ENCODE data around the gene ACSBG1.

ACSBG1 gene

DNA sequence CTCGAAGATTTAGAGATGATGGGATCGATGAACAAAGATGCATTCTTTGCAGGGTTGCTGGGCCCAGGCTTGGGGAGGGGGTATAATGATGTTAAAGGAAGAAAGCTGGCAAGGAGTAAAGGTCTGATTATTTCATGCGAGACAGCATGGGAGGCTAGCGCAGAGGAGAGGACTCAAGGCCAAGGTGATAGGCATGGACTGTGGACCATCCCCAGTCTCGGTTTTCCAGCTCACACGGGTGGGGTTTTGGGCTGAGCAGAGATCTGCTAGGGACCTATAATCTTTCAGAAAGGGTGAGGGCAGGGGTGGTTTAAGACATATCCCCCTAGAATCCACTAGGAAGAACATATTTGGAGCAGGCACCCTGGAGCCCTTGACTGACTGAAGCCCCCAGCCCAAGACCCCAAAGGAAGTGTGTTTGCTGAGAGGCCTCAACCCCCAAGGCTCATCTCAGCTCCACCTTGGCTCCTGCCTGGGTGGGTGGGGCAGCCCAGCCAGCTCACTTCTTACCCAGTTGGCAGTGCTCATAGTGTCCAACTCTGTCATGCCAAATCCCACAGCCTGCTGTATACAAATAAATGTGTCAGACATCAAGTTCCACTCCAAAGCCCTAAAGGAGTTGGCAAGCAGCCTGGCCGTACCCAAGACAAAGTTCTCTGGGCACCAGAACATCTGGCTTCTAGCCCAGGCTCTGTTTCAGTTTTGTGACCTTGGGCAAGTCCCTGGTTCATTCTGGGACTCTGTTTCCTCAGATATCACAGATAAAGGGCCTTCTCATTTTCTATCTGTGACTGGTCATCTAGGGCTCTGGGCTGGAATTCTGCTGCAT, 17.9 kb downstream of the ACSBG1 start:
- no peak for DNase-seq

- no peak for DNase-seq
Observed at GRCh38 chr15:78213956-78214355, 20.4 kb downstream of the ACSBG1 start.

DNA sequence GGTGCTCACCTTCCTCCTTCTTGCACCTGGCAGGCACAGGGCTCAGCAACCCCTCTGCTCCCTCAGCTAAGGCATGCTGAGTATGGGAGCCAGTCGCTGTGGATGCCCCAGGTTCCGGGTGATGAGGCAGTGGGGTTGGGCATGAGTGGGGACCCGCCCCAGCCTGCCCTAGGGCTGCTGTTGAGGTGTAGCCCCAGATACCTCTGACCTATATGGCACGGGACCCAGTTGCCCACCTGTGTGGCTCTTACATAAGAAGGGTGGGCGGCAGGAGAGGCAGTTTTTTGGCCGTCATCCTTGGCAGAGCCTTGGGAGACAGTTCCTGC, 21.0 kb downstream of the ACSBG1 start:
- DNase-seq: no peak

DNA sequence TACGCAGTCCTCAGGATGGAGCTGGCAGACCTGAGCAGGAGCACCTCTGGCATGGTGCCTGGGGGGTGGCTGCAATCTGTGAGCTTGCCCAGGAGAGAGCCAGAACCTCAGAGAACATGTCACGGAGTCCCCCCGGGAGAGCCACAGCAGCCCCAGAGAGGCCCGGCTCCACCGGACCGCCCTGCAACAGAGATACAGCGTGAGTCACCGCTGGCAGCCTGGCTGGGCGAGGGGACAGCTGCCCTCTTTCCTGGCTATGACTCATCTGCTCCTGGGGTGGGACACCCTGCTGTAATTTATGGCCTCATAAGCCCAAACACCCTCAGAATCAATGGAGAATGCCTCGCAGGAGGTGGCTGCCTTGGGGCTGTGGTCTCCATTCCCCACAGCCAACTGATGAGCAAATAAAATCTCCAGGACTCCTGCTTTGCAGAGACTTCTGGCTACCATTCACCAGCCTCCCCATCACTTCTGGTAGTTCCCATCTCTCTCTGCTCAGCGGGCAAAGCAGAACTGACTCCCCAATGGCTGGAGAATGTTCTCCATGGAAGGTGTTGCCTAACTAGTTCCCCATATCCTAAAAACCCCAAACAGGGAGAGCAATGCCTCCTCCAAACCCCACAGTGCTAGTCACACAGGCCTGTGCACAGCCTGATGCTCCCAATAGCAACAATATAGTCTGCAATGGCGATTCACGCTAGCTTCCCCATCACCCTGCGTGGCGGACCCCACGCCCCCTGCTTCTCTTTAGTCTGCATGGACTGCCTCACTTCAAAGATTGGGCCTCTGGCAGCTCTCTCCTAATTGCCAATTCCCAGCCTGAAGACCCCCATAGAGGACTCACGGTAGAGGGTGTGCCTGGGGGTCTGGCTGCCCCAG, 21.6 kb downstream of the ACSBG1 start:
- no peak for DNase-seq

GRCh38 chr15:78212008-78212407, 22.4 kb downstream of the ACSBG1 start:
- DNase-seq: no peak

- no peak for DNase-seq
Observed at GRCh38 chr15:78211189-78211921, 23.0 kb downstream of the ACSBG1 start.

GRCh38 chr15:78210349-78210717, 24.0 kb downstream of the ACSBG1 start:
- no peak for DNase-seq

- DNase-seq: no peak
Observed at GRCh38 chr15:78209646-78210348, 24.6 kb downstream of the ACSBG1 start.

DNA sequence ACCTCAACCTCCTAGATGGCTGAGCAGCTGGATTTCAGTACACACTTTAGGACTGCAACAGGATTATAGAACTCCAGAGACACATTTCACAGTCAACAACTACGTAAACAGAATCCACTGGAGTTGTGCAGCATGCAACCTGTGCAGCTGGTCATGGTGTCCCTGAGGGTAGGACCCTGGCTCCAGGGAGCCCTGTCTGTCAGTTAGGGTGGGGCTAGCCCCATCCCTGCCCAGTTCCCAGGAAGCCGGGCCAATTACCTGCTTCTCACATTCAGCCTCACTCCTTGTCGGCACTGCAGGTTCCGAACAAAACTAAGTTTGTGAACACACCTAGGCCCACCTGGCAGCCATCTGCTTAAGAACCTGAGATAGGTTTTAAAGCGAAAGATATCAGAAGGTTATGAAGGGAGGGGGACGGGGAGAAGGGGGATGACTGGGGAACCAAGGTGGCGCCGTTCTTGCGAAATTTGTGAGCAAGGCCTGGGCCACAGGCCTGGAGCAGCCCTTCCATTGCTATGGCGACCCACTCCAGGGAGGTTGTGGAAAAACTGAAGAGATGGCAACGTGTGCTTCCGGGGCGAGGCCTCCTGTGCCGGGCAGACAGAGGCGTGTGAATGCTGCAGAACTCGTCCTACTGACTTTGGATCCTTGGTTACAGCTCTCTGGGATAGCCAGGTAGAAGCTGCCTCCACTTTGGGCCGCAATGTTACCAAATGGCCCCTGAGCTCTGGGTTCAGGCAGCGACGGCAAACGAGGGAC, 25.3 kb downstream of the ACSBG1 start:
- DNase-seq: no peak

GRCh38 chr15:78208341-78208844, 26.0 kb downstream of the ACSBG1 start:
- no peak for DNase-seq

DNA sequence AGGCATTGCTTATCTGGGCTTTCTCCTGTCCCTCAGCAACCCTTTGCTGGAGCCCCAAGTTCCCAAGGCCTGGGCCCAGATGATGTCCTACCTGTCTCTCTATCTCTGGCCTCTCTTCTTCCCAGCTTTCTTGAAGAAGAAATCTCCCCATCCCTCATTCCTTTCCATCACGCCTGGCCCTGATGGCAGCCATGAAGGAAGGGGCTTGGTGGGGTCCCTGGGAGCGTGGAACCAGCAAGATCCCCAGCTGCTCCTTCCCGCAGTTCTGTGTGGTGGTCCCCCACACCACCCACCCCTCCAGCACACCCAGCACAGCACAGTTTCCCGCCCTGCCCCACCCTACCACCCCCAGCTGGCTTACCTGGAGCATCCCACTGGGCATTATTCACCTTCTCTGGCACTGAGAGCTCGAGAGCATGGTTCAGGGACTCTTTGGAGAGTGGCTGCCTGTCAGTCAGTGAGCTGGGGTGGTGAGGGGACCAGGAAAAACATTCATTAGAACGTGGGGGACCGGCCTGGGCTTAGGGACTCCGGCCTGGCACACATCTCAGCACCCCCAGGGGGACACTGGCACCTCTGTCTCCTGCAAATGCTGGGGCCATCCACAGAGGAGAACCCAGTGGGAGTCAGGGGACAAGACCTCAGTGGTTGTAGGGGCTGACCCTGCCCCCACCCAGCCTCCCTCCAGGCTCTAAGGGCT, 26.6 kb downstream of the ACSBG1 start:
- DNase-seq: no peak

- DNase-seq: no peak
Observed at GRCh38 chr15:78207110-78207458, 27.3 kb downstream of the ACSBG1 start.

GRCh38 chr15:78206326-78207109, 27.8 kb downstream of the ACSBG1 start:
- no peak for DNase-seq

DNA sequence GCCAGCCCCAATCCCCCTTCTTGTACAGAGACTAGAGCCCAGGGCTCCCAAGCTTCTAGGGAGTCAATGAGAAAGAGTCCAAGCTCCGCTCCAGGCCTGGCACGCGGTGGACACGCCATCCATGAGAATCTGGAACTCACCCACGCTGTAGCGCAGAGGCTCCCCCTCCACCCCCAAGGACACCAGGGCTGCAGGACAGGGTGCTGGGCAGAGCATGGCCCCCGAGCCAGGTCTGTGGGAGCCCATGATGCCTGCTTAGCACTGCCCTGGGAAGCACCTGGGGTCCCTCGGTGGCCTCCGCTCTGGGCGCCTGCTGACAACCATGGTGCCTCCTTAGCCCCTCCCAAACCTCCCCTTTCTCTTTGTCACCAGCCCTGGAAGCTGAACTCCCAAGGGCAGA, 28.5 kb downstream of the ACSBG1 start:
- no peak for DNase-seq

DNA sequence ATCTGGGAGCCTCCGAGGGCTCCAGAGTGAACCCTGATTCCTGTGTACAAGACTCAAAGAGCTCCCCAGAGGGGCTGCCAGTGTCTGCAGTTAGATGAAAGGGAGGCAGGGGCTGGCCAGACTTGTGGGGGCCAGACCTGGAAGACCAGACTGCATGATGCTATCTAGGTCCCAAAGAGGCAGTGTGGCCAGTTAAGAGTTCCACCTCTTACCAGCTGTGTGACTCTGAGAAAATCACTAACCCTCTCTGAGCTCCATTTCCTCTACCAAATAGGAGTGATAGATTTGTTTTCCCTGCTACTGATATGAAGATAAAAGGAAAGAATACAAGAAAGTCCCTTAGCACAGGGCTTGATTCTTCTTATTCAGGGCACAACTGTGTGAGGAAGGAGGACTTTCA, 29.0 kb downstream of the ACSBG1 start:
- no peak for DNase-seq

GRCh38 chr15:78204351-78205309, 29.7 kb downstream of the ACSBG1 start:
- DNase-seq: no peak

DNA sequence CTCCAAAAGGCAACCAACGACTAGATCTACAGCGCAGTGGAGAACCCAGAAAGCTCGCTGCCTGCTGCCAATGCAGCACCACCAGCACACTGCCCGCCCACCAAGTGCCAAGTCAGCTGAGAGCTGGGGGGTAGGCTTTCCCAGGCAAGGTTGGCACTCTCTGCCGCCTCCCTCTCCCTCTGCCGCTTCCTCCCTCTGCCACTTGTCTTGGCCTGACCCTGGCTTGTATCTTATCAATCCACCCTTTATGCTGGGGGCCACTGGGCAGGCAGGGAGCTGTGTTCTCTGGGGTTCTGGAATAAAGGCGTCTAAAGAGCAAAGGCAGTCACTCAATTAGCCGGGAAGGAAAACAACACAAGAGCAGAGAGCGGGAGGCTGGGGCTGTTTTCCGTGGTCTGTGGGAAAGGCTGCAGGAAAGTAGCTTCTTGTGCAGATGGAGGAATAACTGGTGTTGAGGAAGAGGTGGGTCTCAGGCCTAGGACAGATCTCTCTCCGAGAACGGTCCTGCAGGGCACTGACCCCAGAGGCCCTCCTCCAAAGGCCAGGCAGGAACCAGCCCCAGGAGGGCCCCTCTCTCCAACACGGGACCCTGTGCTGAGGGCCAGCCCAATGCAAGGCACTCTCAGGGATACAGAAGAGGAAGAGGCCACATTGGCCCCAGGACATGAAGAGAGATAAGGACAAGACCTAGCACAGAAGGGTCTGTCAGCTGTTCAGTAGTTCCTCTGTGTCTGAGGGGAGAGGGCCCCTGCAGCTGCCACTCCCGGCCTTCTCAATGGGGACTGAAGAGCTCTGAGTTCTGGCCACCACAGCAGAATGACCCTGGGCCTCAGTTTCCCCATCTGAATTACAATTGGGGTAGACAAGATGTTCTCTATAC, 30.8 kb downstream of the ACSBG1 start:
- DNase-seq: no peak

All from NCI-H1694 (cell line).